ENCODE data around the gene GH2. TPM values are rescaled to one million over a fixed set of nuclear protein-coding genes. Genes with fewer than 3 reads are reported as not detected.

Gene GH2
- total RNA-seq, 1 donor from 2014 or later, result not detected

DNA sequence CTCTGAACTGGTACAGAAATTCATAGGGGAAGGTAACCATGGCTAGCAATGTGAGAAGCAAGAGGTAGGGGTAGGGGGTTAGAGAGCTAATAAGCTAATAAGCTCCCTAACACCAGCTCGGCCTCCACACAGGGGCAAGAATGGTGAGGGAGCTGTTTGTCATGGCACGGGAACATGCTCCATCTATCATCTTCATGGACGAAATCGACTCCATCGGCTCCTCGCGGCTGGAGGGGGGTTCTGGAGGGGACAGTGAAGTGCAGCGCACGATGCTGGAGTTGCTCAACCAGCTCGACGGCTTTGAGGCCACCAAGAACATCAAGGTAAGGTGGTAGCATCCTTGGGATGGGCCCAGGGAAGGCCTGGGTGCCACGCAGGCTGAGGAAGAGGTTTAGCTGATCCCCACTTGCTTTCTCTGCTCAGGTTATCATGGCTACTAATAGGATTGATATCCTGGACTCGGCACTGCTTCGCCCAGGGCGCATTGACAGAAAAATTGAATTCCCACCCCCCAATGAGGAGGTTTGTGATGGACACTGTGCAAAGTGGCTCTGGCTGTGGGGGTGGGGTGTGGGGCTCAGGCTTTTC, 50.7 kb downstream of the GH2 start:
- Mint-ChIP-seq H3K4me3 (ENCODE audit: unreplicated experiment) (no peak overlapping the region), H3K9me3 (ENCODE audit: unreplicated experiment) (peaks cover 13% of the 10 kb centered on the region), H3K4me1 (ENCODE audit: low read depth, unreplicated experiment) (peaks cover 12% of the 10 kb centered on the region), H3K27ac (ENCODE audit: unreplicated experiment) (peak overlapping the region; percentile 33), H3K27me3 (ENCODE audit: unreplicated experiment) (peaks cover 11% of the 10 kb centered on the region), H3K36me3 (ENCODE audit: unreplicated experiment) (no peaks in the 10 kb centered on the region)
- no peak for DNase-seq
- TF ChIP-seq, protein P1, sequence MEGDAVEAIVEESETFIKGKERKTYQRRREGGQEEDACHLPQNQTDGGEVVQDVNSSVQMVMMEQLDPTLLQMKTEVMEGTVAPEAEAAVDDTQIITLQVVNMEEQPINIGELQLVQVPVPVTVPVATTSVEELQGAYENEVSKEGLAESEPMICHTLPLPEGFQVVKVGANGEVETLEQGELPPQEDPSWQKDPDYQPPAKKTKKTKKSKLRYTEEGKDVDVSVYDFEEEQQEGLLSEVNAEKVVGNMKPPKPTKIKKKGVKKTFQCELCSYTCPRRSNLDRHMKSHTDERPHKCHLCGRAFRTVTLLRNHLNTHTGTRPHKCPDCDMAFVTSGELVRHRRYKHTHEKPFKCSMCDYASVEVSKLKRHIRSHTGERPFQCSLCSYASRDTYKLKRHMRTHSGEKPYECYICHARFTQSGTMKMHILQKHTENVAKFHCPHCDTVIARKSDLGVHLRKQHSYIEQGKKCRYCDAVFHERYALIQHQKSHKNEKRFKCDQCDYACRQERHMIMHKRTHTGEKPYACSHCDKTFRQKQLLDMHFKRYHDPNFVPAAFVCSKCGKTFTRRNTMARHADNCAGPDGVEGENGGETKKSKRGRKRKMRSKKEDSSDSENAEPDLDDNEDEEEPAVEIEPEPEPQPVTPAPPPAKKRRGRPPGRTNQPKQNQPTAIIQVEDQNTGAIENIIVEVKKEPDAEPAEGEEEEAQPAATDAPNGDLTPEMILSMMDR (IDR thresholded peaks at IDR 0.05; ENCODE audit: partially characterized antibody, unreplicated experiment), result no peak

DNA sequence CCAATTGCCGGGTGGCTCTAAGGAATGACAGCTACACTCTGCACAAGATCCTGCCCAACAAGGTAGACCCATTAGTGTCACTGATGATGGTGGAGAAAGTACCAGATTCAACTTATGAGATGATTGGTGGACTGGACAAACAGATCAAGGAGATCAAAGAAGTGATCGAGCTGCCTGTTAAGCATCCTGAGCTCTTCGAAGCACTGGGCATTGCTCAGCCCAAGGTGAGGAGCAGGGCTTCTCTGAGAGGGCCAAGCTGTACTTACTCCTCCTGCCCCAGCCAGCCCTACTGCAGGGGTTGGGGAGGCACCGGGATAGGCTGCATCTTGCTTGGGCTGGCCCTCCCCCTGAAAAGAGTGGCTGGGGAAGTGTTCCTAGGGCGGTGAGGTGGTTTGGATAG, 51.5 kb downstream of the GH2 start:
- H3K4me1 Mint-ChIP-seq (ENCODE audit: low read depth, unreplicated experiment), result peaks cover 12% of the 10 kb centered on the region
- H3K27me3 Mint-ChIP-seq (ENCODE audit: unreplicated experiment), result peaks cover 11% of the 10 kb centered on the region
- H3K36me3 Mint-ChIP-seq (ENCODE audit: unreplicated experiment), result no peaks in the 10 kb centered on the region
- TF ChIP-seq, protein P1 (IDR thresholded peaks at IDR 0.05; ENCODE audit: partially characterized antibody, unreplicated experiment), result no peak
- H3K27ac Mint-ChIP-seq (ENCODE audit: unreplicated experiment), result no peak overlapping the region
- H3K9me3 Mint-ChIP-seq (ENCODE audit: unreplicated experiment), result peaks cover 15% of the 10 kb centered on the region
- no peak overlapping the region for H3K4me3 Mint-ChIP-seq (ENCODE audit: unreplicated experiment)
- no peak for DNase-seq

Other genes with a start within 250 kb of the GH2 start
- 311 TPM for gene LIMD2, start 181.8 kb downstream of the GH2 start, total RNA-seq (ENCODE audit: unreplicated experiment)
- 58.8 TPM for gene STRADA, start 140.1 kb downstream of the GH2 start, total RNA-seq (ENCODE audit: unreplicated experiment)
- 56.4 TPM for gene CCDC47, start 108.3 kb downstream of the GH2 start, total RNA-seq (ENCODE audit: unreplicated experiment)
- gene DDX42, start 107.8 kb downstream of the GH2 start, total RNA-seq (ENCODE audit: unreplicated experiment), result 181 TPM
- gene PSMC5, start 54.5 kb downstream of the GH2 start, total RNA-seq (ENCODE audit: unreplicated experiment), result 133 TPM
- 42.0 TPM for gene FTSJ3, start 54.3 kb downstream of the GH2 start, total RNA-seq (ENCODE audit: unreplicated experiment)
- 84.5 TPM for gene SMARCD2, start 39.3 kb downstream of the GH2 start, total RNA-seq (ENCODE audit: unreplicated experiment)
- 0.56 TPM for gene CSH2, start 8.3 kb downstream of the GH2 start, total RNA-seq (ENCODE audit: unreplicated experiment)
- not detected for gene CSH1, start 14.6 kb upstream of the GH2 start, total RNA-seq (ENCODE audit: unreplicated experiment)
- not detected for gene CSHL1, start 29.3 kb upstream of the GH2 start, total RNA-seq (ENCODE audit: unreplicated experiment)
- not detected for gene GH1, start 36.9 kb upstream of the GH2 start, total RNA-seq (ENCODE audit: unreplicated experiment)
- gene CD79B, start 50.4 kb upstream of the GH2 start, total RNA-seq (ENCODE audit: unreplicated experiment), result not detected
- gene SCN4A, start 91.0 kb upstream of the GH2 start, total RNA-seq (ENCODE audit: unreplicated experiment), result 7.9 TPM
- gene PRR29, start 116.4 kb upstream of the GH2 start, total RNA-seq (ENCODE audit: unreplicated experiment), result not detected
- gene ICAM2, start 138.7 kb upstream of the GH2 start, total RNA-seq (ENCODE audit: unreplicated experiment), result not detected
- 6.9 TPM for gene ERN1, start 248.2 kb upstream of the GH2 start, total RNA-seq (ENCODE audit: unreplicated experiment)